ENCODE results near the gene NFXL1. TPM values are rescaled to one million over a fixed set of nuclear protein-coding genes. Genes with fewer than 3 reads are reported as not detected.

Gene NFXL1
- total RNA-seq, 1 donor from 2014 or later: 6.5 TPM

GRCh38 chr4:47882228-47882627 lies 32.2 kb downstream of the NFXL1 start:
- no peak for DNase-seq

GRCh38 chr4:47879458-47879857 lies 34.9 kb downstream of the NFXL1 start:
- DNase-seq: no peak

DNA sequence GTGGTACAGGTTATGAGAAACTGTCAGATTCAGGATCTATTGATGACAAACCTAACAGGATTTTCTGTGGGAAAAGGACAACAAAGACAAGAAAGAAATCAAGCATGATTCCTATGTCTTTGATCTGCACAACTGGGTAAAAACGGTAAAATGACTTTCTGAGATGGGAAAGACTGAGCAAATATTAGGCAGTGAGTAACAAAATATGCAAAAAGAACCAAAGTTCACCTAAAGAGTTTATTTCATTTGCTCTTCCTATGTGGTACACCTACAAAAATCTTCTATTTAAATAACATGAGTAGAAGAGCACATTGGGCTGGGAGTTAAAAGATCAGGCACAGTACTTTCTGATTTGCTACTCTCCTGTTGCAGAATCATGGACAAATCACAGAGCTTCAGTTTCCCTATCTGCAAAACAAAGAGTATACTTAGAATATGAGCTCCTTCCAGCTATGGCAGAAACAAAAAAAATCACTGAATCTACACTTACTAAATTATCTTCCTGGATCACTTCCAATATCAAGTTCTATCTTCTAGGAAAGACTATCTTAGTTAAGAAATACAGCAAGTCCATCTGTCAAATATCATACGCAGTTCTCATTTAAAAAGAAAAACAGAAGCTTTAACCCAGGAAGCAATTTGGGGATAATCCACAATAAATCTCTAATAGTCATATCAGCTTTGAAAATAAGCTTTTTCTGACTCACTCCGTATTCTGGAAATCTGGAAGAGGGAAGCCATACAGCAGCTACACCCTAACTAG lies 37.4 kb downstream of the NFXL1 start:
- no peak for DNase-seq

GRCh38 chr4:47876310-47876709 lies 38.1 kb downstream of the NFXL1 start:
- no peak for DNase-seq

DNA sequence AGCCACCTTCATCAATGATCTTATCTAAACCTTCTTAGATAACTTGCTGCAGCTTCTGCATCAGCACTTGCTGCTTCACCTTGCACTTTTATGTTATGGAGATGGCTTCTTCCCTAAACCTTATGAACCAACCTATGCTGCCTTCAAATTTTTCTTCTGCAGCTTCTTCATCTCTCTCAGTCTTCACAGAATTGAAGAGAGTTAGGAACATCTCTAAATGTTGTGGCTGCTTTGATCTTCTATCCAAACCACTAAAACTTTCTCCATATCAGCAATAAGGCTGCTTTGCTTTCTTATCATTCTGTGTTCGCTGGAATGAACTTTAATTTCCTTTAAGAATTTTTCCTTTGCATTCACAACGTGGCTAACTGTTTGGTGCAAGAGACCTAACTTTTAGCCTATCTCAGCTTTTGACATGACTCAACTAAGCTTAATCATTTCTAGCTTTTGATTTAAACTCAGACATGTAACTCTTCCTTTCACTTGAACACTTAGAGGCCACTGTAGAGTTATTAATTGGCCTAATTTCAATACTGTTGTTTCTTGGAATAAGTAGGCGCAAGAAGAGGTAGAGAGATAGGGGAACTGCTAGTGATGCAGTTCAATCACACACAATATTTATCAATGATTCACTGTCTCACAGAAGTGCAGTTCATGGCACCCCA lies 40.4 kb downstream of the NFXL1 start:
- no peak for DNase-seq

- DNase-seq: no peak
Measured at GRCh38 chr4:47863486-47863885, 50.9 kb downstream of the NFXL1 start.

DNA sequence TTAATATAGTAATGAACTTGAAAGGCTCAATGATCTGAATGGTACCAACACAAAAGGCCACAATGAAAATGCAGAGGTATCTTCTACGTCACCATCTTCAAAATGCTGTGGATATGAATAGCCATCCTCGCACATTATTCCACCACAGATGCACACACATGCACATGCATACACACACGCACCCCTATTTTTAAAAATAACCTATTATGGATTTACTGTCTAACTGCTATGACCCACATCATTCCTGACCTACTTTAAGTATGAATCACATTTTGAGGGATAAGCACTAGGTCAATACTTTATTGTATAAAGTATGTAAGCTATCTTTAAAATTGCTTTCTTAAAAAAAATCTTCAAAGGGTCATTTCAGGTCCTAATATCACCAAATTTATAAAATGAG lies 52.1 kb downstream of the NFXL1 start:
- DNase-seq: no peak

DNA sequence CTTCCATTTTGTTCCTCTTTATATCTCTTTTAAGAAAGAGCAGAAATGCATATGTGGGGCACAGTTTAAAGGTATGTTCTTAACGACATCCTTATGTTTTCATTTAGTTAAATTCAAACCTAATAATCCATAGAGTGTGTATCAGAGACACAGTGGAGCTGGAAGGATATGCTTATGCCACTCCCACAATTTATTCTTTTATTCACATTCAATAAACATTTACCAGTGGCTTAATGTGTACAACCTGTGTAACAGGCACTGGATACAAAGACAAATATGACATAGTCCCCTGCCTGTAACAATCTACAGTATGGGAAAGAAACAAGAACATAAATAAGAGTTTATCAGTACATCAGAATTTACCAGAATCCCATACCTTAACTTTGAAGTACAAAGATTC lies 54.1 kb downstream of the NFXL1 start:
- no peak for DNase-seq

DNA sequence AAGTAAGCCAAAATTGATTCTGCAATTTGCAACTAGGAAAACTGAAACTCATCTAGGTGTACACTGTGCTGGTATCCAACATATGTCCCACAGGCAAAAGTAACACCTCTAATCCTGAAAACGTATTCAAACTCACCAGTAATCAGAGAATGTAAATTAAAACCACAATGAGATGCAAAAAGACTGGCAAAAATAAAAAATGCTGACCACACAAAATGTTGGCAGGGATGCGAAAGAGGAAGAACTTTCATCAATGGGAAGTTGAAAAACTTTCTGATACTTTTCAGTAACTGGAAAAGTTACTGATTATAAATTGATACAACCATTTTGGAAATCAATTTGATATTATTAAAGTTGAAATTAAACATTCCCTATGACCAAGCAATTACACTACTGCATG lies 56.4 kb downstream of the NFXL1 start:
- DNase-seq: no peak

- DNase-seq: no peak
Measured at GRCh38 chr4:47856713-47857112, 57.7 kb downstream of the NFXL1 start.

GRCh38 chr4:47855350-47855749 lies 59.0 kb downstream of the NFXL1 start:
- DNase-seq: no peak

- DNase-seq: peak; percentile 71
Measured at GRCh38 chr4:47852136-47852535, 62.2 kb downstream of the NFXL1 start.

DNA sequence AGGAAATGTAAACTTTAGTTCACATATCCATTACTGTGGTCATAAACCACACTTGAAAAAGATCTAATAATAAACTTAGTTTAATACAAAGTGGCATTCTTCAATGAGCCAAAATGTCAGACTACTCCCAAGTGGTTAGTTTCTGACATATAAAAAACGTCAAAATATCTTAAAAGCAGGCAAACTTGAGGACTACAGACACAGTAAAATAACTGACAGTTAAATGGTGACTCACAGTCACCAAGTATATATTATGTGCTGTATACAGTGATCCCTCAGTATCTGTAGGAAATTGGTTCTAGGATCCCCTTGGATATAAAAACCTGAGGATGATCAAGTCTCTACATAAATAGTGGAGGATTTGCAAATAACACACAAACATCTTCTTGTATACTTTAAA lies 64.9 kb downstream of the NFXL1 start:
- DNase-seq: no peak

DNA sequence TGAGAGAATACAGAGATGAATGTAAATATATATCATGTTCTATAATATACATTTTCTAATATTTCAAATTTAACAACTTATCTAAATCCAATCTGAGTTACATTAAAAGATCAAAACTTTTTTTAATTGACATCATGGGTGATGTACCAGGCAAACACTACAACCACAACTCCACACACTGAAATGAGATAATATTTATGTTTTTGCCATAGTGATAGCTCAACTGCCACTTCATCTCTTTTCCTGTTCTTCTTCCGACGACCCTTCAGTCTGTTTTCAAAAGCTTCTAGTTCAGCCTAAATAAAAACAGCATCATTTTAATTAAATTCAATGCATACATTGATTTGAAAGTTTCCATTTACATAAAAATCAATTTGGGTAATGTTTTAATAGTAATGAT lies 66.3 kb downstream of the NFXL1 start:
- no peak for DNase-seq

DNA sequence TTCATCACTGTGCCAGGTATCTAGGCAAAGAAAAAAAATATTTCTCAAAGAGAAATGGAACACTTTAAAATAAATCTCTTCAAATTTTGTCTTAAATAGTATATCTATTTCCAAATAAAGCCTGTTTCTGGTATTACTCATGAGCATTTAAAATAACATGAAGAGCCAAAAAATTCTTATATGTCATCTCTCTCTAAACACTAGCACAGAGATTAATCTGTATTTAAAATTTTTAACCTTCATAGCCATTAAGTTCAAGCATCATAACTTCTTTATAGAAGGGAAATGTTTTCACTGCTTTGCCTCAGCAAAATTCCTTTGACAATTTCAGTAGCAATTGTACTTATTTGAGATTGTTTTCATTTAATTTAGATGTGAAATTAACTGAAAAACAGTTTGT lies 71.4 kb downstream of the NFXL1 start:
- DNase-seq: no peak

DNA sequence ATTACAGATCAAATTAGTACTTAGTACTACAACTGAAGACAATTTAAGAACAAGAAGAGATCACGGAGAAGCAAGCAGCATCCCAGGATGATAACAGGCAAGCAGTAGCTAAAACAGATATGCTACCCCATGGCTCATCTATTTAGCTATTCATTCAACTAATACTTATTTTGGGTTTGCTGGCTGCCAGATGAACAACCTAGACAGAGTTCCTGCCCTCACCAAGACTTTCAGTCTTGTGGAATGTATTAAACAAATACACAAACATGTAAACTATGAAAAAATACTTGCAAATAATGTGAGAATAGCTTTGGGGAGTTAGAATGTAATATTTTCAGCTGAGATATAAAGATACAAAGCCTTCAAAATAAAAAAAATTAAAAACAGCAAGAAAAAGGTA lies 74.1 kb downstream of the NFXL1 start:
- DNase-seq: no peak

DNA sequence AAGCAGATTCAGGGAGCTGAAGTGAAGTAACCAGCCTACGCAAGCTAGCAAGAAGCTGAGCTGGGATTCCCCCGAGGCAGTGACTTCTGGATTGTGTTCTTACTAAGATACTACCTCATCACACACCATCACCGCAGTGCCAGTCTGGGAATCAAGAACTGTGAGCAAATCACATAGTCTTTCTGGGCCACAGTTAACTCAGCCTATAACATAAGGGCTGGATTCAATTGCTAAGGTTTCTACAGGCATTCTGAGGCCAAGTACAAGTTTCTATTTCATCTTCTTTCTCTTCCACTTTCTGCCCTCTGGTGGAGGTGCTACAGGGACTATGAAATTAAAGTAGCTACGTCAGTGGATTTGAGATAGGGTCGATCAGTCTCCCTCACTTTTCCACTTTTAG lies 75.1 kb downstream of the NFXL1 start:
- DNase-seq: peak; percentile 31

DNA sequence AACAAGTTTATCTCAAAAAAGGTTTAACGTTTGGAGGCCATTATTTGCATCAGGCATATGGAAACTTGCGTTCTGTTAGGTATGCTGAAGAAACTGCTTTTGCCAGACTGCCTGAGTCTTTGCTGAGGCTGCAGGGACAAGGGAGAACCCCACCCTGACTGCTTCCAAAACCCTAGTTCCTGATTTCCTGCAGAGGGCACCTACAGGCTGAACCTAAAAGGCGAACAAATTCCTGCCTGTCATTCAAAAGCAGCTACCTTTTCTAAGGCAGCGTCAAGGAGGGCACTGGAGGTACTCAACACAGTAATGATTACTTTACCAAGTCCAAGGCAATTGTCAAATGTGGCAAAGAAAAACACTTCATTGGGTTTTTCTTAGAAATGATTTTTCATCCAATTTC lies 75.9 kb downstream of the NFXL1 start:
- DNase-seq: no peak

GRCh38 chr4:47837908-47838294 lies 76.5 kb downstream of the NFXL1 start, which contains the start of gene CORIN:
CORIN (minus strand) TSS chr4:47838067; CDS start chr4:47837949, 118 bp downstream.
- DNase-seq: no peak

DNA sequence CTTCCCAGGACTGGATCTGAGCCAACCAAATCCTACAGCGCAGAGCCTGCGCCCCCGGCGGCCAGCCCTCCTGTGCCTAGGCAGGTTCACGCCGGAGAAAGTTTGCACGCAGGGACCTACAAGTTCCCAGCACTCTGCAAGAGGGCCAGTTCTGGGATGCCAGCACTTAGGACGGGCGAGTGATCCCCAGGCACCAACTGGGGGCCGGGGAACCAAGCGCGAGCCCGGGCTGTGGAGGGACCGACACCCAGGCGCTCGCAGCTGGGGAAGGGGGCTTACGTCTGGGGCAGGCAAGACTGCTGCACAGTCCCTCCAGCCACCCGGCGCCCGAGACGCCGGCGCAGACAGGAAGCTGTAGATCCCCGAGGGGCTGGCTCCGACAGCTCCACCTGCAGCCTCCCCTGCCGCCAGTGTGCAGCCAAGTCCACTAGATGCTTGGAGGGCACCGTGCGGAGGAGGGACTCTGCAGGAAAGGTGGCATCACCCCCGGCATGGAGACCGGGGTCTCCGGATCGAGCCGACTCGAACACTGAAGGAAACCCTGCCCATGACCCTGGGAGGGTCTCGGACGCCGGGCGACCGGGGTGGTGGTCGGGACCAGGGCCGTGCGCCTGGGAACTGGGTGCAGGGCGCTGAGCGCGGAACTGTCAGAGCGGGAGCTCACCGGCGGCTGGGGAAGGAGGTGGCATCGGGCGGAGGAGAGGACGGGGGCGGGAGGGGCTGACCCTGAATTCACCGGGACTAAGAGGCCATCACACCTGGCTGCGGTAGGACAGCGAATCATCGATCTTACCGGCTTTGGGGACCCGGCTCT lies 77.1 kb downstream of the NFXL1 start:
- DNase-seq: peak; percentile 32

- peak; percentile 72 for DNase-seq
Measured at GRCh38 chr4:47836641-47837093, 77.7 kb downstream of the NFXL1 start.

- DNase-seq: peak; percentile 31
Measured at GRCh38 chr4:47835494-47835893, 78.9 kb downstream of the NFXL1 start.

DNA sequence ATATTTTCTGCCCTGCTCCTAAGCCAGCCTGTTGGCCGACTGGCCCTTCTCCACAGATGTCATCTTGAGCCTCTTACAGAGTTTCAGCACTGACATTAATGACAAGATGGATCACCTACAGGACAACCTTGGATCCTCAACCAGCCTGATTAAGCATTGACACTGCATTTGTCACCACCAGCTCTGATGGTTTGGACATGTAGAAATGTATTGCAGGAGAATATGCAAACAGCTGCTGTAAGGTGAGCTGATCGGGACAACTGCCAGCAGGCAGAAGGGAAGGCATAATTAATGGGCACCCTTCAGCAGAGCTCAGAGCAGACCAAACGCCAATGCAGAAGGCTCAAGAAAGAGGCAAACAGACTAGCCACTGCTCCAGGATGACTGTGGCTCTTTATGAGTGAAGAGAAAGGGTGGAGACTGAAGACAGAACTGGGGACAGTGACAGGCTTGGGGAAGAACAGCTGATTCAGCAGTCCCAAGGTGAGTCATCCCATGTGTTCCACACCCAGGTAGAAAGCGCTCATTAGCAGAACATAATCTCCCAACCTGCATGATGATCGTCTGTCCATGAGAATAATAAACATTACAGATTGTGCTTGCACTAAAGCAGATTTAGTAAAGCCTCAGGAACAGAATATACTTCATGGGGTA lies 83.2 kb downstream of the NFXL1 start:
- DNase-seq: no peak
